GM13977 (cell line): ENCODE measurements around the gene MYO1A.

Experiments
- DNase-seq: peaks from one replicate; pipeline ENCODE4 v3.0.0; 2012; ENCODE audit warnings: low spot score
- CTCF ChIP-seq: IDR thresholded peaks from 2 replicates; pipeline ENCODE4 v1.5.1; 2012; ENCODE audit warnings: mild to moderate bottlenecking, control low read depth; ENCODE audit not compliant: insufficient read depth; ENCODE audit errors: extremely low read depth, missing control alignments
- in situ Hi-C: fragments of 300-500 bp; cut with MboI; formaldehyde crosslinking; loops from one replicate; pipeline ENCODE4 v1.12.0; 2022; ENCODE audit warnings: low sequenced_read_pairs, low pct_unique_long_range_greater_than_20kb, mixed read lengths, inconsistent platforms; ENCODE audit not compliant: unreplicated experiment

Gene MYO1A

GRCh38 chr12:57095440-57095839 is 45.5 kb upstream of the MYO1A start:
- in situ Hi-C loops, result no loop called here
- TF ChIP-seq CTCF, result no peak
- no peak for DNase-seq

- peak; percentile 41 for DNase-seq
- TF ChIP-seq CTCF, result no peak
- in situ Hi-C loops, result no loop called here
Measured at GRCh38 chr12:57094208-57095160, 44.6 kb upstream of the MYO1A start.

GRCh38 chr12:57093415-57094207 is 43.7 kb upstream of the MYO1A start:
- in situ Hi-C loops, result no loop called here
- DNase-seq, result peak; percentile 90

GRCh38 chr12:57092876-57093414 is 43.0 kb upstream of the MYO1A start:
- DNase-seq, result peak; percentile 8
- in situ Hi-C loops, result no loop called here
- no peak for TF ChIP-seq CTCF

More at GRCh38 chr12:57093415-57094207, 43.7 kb upstream of the MYO1A start:
- peak; percentile 84 for TF ChIP-seq CTCF

GRCh38 chr12:57092529-57092862 is 42.6 kb upstream of the MYO1A start:
- in situ Hi-C loops, result no loop called here
- TF ChIP-seq CTCF, result no peak
- peak; percentile 2 for DNase-seq
